Lower lobe of right lung (tissue), 2 donors: ENCODE results near the gene PDE4B. TPM values are rescaled to one million over a fixed set of nuclear protein-coding genes. Genes with fewer than 3 reads are reported as not detected.

Experiments used
- ATAC-seq, 2 donors: fragments of 200-7000 bp; cut with Tn5 transposase; one replicate each; pipeline ENCODE4 v1.9.1; 2020 to 2022; ENCODE audit warnings: mild to moderate bottlenecking in 2 of 2, moderate library complexity in 2 of 2
- DNase-seq: peaks from one replicate; pipeline ENCODE4 v3.0.0-alpha.2; 2020
- H3K27ac ChIP-seq: fragments of 200-600 bp; one replicate; pipeline ENCODE4 v1.8.0; 2022
- H3K27me3 ChIP-seq: fragments of 200-600 bp; one replicate; pipeline ENCODE4 v1.8.0; 2022; ENCODE audit warnings: low read depth
- H3K36me3 ChIP-seq: fragments of 200-600 bp; one replicate; pipeline ENCODE4 v1.8.0; 2022; ENCODE audit warnings: mild to moderate bottlenecking
- H3K4me1 ChIP-seq: fragments of 200-600 bp; one replicate; pipeline ENCODE4 v1.8.0; 2022
- H3K4me3 ChIP-seq: fragments of 200-600 bp; one replicate; pipeline ENCODE4 v1.8.0; 2022; ENCODE audit warnings: mild to moderate bottlenecking
- H3K9me3 ChIP-seq: fragments of 200-600 bp; one replicate; pipeline ENCODE4 v1.8.0; 2022
- CTCF ChIP-seq: fragments of 200-600 bp; IDR thresholded peaks from one replicate; pipeline ENCODE4 v1.8.0; 2022; ENCODE audit warnings: antibody characterized with exemption, mild to moderate bottlenecking
- intact Hi-C: fragments of 100-400 bp; cut with DNase I; formaldehyde crosslinking; loops from one replicate; pipeline ENCODE4 v1.11.0; 2022
- total RNA-seq: library from RNA; stranded (reverse); fragmentation: NEBNext Ultra II Directional; extraction: Animal tissue kit (Norgen Biotek cat#: 25700); gene quantifications from one replicate; pipeline ENCODE4 v1.2.1, GENCODE V29; 2021
- donor health status: DM: no; HTN: yes; CAD: no; lungs with severe emphysema.

The PDE4B gene
- total RNA-seq, 1 donor from 2014 or later, result 26.9 TPM

DNA sequence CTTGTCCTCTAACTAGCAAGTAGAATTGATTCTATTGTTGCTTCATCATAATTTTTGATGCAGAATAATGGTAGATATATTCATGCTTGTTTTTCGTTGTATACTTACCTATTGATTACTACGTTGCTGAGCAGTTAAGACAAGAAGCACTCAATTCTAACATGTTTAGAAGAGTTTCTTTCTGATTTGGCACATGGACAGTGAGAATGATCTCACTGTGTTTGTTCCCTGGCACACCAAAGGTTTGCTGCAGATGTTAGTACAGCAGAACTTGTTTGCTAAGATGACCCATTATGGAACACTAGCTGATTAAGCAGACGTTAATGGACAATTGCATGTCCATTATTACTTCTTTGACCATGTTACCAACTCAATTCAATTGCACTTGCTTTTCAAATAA is 556.5 kb downstream of the PDE4B start:
- DNase-seq (no peak), ATAC-seq (no peak)
- peaks cover 60% of the 10 kb centered on the region for H3K4me1 ChIP-seq
- intact Hi-C loops, result no loop called here
- no peaks in the 10 kb centered on the region for H3K9me3 ChIP-seq
- no peak for TF ChIP-seq CTCF
- no peak overlapping the region for H3K4me3 ChIP-seq
- H3K27ac ChIP-seq, result peak overlapping the region; percentile 32
- no peaks in the 10 kb centered on the region for H3K36me3 ChIP-seq
- no peaks in the 10 kb centered on the region for H3K27me3 ChIP-seq

GRCh38 chr1:66350001-66350547 is 557.4 kb downstream of the PDE4B start:
- Histone ChIP-seq H3K9me3 (no peaks in the 10 kb centered on the region), H3K4me1 (peaks cover 62% of the 10 kb centered on the region), H3K4me3 (peak overlapping the region; percentile 9), H3K27ac (peak overlapping the region; percentile 15), H3K36me3 (no peaks in the 10 kb centered on the region), H3K27me3 (no peaks in the 10 kb centered on the region)
- intact Hi-C loops, result loop anchor here (10.0 kb wide), 1 partner anchor 85 kb away; no protein-coding TSS in a partner anchor
- DNase-seq (peak; percentile 52), ATAC-seq (peak; percentile 60 to 65)
- no peak for TF ChIP-seq CTCF

GRCh38 chr1:66351478-66351877 is 558.8 kb downstream of the PDE4B start:
- peaks cover 67% of the 10 kb centered on the region for H3K4me1 ChIP-seq
- H3K9me3 ChIP-seq, result no peaks in the 10 kb centered on the region
- no peak overlapping the region for H3K4me3 ChIP-seq
- no peaks in the 10 kb centered on the region for H3K27me3 ChIP-seq
- DNase-seq, result no peak
- intact Hi-C loops, result loop anchor here (10.0 kb wide), 1 partner anchor 83 kb away; no protein-coding TSS in a partner anchor
- peaks cover 12% of the 10 kb centered on the region for H3K36me3 ChIP-seq
- peak in 1 of 2 donors; percentile 13 for ATAC-seq
- peak overlapping the region; percentile 38 for H3K27ac ChIP-seq
- no peak for TF ChIP-seq CTCF

- DNase-seq (no peak), ATAC-seq (peak; percentile 56 to 58)
- Histone ChIP-seq H3K9me3 (no peaks in the 10 kb centered on the region), H3K4me3 (no peak overlapping the region), H3K27me3 (no peaks in the 10 kb centered on the region), H3K27ac (peak overlapping the region; percentile 38), H3K36me3 (peaks cover 16% of the 10 kb centered on the region), H3K4me1 (peaks cover 72% of the 10 kb centered on the region)
- TF ChIP-seq CTCF, result no peak
- intact Hi-C loops, result loop anchor here (10.0 kb wide), 1 partner anchor 83 kb away; no protein-coding TSS in a partner anchor
These were observed 559.2 kb downstream of the PDE4B start for GRCh38 chr1:66351913-66352312.

GRCh38 chr1:66352792-66353191 is 560.1 kb downstream of the PDE4B start:
- intact Hi-C loops, result loop anchor here (10.0 kb wide), 1 partner anchor 82 kb away; no protein-coding TSS in a partner anchor
- Histone ChIP-seq H3K4me3 (no peak overlapping the region), H3K4me1 (peaks cover 74% of the 10 kb centered on the region), H3K27me3 (no peaks in the 10 kb centered on the region), H3K9me3 (no peaks in the 10 kb centered on the region), H3K36me3 (peaks cover 21% of the 10 kb centered on the region), H3K27ac (no peak overlapping the region)
- TF ChIP-seq CTCF, result no peak
- ATAC-seq (no peak), DNase-seq (no peak)
